Epidermal melanocyte (primary cell): ENCODE data around the gene TIA1.
"Not testable (repeated sequence)": the region's sequence is repeated elsewhere in the genome, so short reads cannot be mapped to it uniquely, and the experiment has no call there.

Source experiments
- DNase-seq: peaks from one replicate; pipeline ENCODE4 v3.0.0; 2011; ENCODE audit warnings: low spot score; ENCODE audit not compliant: insufficient read length

The TIA1 gene, protein sequence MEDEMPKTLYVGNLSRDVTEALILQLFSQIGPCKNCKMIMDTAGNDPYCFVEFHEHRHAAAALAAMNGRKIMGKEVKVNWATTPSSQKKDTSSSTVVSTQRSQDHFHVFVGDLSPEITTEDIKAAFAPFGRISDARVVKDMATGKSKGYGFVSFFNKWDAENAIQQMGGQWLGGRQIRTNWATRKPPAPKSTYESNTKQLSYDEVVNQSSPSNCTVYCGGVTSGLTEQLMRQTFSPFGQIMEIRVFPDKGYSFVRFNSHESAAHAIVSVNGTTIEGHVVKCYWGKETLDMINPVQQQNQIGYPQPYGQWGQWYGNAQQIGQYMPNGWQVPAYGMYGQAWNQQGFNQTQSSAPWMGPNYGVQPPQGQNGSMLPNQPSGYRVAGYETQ

DNA sequence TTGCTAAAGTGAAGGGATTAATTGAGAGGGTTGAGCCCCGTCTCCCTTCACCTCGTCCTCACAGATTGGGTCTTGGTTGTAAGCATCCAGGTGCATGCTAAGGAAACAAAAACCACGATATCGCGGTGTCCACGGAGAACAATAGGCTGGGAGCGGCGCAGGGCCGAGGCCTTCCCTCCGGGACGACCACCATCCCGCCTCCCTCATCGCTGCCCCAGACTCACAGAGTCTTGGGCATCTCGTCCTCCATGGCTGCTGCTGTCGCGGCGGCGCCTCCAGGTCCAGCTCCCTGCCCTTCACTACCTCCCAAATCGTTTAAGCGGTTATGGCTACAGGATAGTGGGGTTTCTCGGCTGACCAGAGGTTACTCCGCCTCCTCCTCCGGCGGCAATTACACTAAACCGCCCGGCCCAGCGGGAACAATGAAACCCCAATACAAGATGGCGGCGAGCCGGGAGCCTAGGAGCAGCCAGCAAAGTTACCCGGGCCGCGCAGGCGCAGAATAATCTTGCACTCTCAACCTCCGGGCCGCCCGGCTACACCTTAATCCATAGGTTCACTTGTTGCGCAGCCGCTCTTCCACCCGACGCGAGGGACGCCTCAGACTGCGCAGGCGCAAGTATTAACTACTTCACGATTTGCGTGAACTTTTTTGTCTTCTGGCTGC is at the start of gene TIA1:
TIA1 (minus strand) TSS at position 448 of the 667 bp plus-strand sequence; CDS start at position 250, 198 bp downstream.
- DNase-seq, result peak; percentile 90

DNA sequence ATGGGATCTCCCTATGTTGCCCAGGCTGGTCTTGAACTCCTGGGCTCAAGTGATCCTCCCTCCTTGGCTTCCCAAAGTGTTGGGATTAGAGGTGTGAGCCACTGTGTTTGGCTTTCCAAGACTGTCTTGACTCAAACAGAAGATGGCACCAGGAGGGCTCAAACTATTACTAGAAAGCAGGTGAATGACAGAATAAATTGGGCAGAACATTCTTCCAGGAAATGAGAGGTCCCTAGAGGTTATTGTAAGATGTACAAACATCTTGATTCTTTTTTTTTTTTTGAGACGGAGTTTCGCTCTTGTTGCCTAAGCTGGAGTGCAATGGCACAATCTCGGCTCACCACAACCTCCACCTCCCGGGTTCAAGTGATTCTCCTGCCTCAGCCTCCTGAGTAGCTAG is 49.4 kb upstream of the TIA1 start:
- not testable (repeated sequence) for DNase-seq

DNA sequence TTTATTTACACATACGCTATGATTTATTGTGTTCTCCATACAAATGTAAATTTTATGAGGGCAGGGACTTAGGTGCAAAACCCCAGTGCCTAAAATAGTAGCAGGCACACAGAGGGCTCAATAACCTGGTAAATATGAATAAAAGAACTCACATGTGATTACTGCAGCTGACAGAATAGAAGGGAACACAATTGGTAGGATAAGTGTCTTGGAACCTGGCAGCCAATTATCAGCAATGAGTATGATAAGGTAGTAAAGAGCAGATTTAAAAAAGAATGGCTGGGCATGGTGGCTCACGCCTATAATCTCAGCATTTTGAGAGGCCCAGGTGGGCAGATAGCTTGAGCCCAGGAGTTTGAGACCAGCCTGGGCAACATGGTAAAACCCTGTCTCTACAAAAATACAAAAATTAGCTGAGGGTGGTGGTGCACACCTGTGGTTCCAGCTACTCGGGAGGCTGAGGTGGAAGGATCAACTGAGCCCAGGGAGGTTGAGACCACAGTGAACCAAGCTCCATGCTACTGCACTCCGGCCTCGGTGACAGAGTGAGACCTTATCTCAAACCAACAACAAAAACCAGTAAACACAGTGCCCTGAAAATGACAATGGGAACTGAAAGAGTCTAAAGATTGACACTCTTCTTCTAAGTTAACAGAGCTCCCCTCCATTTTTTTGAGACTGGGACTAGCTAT is 35.2 kb upstream of the TIA1 start:
- no peak for DNase-seq

DNA sequence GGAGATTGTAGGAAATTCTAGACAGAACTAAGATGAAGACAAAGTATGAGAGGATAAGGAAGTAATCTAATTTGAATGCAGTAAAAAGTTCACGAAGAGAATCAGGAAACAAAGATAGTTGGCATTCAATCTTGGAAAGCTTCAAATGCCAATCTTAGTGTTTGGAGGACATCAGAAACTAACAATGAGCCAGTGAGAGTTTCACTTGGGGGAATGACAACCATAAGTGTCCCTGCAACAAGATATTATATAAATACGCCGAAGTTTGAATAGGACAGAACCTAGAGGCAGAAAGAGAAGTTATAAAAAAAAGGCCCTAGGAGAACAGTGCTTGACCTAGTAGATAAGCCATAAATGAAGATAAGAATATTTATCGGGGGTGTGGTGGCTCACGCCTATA is 34.0 kb upstream of the TIA1 start:
- DNase-seq, result no peak

DNA sequence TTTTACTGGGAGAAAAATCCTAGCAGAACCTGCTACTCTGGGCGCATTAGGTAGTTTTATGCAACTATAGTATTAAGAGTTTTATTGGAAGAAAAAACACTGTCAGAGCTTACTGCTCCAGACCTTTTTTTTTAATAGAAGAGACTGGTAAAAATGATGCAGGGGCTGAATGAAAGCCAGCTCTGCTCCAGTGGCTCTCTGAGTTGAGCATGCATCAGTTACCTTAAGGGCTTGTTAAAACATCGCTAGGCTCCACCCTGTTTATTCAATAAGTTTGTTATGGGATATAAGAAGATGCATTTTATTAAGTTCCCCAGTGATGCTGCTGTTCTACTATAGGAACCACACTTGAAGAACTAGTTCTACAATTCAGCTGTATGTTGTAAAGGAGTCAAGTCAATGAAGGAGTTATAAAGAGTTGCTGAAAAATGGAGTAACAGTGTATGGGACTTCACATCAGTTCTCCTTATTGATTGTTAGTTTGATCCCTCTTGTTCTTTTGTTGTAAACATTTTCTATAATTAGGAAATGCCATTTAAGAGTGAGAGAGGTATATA is 31.9 kb upstream of the TIA1 start:
- DNase-seq, result no peak

DNA sequence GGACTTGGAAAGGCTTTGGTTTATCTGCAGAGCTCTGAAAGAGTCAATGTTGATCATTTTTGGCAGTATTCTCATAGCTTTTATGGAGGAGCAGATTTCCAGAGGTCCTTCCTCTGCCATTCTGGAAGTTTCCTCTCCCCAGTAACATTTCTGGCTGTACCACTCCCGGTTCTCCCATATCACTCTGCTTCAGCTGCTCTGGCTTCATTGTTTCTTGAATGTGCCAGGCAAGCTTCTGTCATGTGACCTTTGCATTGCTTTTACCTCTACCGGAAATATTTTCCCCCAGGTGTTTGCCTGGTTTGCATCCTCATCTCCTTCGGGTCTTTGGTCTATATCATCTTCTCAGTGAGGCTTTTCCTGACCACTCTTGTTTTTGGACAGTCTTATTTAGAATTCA is 21.9 kb upstream of the TIA1 start:
- no peak for DNase-seq

DNA sequence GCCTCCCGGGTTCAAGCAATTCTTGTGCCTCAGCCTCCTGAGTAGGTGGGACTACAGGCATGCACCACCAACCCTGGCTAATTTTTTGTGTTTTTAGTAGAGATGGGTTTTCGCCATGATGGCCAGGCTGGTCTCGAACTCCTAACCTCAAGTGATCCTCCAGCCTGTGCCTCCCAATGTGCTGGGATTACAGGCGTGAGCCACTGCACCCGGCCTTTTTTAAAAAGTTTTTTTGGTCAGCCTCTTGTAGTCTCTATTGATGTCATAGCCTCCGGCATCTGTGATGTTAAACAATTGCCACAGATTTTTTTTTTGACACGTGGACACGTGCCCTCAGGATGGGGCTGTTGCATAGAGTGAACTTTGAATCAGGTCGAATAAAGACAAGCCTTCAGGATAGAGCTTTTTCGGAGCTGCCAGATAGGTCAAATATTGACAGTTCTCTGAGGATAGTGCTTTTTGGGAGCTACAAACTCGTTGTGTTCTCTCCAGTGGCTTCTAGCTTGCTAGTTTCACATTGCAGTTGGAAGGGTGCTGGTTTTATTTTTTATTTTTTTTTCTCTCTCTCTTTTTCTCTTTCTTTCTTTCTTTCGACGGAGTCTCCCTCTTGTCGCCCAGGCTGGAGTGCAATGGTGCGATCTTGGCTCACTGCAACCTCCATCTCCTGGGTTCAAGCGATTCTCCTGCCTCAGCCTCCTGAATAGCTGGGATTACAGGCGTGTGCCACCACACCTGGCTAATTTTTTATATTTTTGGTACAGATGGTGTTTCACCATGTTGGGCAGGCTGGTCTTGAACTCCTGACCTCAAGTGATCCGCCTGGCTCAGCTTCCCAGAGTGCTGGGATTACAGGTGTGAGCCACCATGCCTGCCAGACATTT is 21.2 kb upstream of the TIA1 start:
- DNase-seq, result not testable (repeated sequence)

DNA sequence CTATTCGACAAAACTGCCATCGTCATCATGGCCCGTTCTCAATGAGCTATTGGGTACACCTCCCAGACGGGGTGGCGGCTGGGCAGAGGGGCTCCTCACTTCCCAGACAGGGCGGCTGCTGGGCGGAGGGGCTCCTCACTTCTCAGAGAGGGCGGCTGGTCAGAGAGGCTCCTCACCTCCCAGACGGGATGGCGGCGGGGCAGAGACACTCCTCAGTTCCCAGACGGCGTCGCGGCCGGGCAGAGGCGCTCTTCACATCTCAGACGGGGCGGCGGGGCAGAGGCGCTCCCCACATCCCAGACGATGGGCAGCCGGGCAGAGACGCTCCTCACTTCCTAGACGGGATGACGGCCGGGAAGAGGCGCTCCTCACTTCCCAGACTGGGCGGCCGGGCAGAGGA is 18.5 kb upstream of the TIA1 start:
- DNase-seq, result not testable (repeated sequence)

DNA sequence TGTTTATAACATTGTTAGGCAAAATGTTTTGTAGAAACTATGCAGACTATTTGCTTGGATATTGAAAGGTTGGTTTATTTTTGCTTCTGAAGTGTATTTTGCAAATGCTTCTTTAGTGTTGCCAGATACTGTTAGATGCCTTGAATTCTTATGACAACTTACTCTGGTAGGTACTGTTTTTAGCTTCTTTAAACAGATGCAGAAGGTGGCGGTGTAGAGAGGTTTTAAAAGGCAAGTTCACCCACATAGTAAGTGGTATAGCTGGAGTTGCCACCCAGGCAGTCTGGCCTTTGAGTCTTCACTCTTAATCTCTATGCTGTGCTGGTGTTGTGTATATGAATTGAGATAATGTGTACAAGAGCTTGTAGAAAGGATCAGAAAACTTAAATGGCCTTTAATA is 13.1 kb upstream of the TIA1 start:
- no peak for DNase-seq

DNA sequence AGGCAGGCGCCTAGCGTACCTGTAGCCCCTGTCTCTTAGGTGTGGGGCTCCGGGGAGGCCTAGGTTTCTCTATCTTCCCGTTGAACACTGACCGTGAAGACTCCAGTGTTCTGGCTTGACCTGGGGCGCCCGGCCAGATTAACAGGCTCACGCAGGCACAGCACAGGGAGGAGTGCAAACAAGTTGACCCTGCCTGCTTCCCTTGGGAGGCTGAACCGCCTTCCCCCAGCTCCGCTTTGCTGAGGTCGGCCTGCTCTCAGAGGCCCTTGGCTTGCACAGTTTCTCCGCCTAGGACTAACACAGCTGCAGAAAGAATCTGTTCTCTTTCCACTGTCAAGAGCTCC is 10.1 kb upstream of the TIA1 start:
- no peak for DNase-seq

DNA sequence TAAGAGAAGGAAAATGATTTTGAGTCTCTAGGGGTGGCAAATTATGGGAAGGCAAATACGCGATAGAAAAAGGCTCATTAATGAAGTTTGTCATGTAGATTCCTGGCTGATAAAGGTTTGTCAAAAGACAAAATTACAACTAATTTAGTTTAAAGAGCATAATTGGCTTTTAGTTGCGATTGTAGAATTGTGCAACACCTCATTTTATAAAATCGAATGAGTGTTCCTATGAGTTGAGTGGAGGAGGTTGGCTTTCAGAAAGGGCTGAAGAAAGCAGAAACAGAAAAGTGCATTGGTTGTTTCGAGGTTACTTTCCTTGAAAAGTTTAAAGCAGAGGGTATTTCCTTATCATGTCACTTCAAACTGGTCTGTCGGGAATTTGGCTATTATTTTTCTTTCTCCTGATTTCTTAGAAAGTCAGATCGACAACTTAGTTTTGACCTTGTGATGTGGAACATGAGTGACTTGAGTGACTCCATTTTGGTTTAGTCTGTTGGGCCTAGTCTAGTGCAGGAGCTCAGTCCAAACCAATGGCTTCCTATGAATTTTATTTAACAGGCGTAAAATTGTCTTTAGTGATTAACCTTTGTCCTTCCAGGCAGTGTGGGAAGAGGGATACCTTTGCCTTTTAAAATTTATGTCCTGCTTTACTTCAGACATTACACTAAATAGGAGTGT is 7.3 kb upstream of the TIA1 start:
- no peak for DNase-seq

DNA sequence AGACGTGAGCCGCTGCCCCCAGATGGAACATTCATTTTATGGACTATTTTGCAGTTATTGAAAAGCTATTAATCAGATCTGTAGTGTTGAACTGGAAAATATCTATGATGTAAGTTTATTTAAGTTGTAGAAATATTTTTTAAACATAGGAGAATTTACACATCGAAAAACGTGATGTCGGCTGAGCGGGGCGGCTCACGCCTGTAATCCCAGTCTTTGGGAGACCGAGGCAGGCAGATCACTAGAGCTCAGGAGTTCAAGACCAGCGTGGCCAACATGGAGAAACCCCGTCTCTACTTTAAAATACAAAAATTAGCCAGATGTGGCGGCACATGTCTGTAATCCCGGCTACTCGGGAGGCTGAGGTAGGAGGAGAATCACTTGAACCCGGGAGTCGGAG is 2.0 kb upstream of the TIA1 start:
- DNase-seq, result no peak

DNA sequence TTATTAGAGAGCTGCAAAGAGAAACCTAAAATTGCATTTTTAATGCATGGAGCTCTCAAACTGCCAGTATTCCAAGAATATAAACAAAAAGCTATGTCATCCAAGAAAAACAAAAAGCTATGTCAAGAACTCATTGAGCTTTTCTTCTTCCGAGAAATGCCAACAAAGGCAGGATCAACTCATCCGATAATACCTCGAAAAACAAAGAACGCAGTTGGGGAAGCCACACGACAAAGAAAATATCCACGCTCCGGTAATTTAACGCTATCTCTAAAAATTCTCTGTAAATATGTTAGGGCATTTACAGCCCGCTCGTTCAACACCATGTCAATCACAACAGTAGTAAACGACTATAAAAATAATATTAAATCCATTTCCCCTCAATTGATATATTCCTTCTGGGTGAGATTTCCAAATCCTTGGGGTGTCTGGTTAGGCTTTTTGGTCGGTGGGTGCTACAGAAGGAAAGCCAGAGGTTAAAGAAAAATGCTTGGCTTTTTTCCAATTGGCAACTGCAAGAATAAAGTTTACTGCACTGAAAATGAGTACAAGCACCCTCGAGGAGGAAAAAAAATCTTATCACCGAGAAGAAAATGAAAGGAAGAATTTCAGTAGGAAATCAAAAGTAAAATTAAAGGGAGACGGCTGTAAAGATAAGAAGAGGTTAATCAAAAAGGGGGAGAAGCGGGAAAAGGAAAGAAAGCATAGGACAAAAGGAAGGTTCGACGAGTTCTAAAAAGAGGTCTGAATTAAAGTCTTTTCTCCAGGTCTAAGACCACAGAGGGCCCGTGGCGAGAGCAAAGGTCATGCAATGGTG is 856 bp downstream of the TIA1 start:
- DNase-seq, result no peak

DNA sequence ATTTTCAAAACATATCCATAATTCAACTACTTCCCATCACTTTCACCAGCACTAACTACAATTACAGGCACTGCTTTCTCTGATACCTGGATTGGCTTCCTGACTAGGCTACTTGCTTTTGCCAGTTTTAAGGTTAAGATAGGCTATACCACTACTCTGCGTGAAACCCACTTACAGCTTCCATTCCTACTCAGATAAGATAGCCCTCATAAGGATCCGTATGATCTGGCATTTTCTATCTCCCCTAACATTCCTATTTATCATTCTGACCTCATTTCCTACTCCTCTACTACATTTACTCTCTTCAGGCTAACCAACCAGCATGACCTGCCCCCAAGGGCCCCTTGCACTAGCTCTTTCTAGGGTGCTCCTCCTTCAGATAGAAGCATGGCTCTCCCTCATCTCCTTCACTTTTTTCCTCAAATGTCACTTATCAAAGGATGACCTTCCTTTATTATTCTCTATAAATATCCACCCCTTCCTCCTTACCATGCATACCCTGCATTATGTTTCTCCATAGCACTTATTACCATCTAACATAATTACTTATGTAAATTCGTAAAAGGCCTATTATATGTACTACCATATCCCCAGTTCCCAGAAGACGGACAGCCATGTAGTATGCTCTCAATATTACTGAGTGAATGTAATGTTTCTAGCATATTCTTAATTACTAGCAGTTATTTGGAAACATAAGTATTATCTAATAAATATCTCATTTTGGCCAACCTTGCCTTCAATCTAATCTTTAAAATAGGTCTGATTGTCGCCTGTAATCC is 4.4 kb downstream of the TIA1 start:
- no peak for DNase-seq

DNA sequence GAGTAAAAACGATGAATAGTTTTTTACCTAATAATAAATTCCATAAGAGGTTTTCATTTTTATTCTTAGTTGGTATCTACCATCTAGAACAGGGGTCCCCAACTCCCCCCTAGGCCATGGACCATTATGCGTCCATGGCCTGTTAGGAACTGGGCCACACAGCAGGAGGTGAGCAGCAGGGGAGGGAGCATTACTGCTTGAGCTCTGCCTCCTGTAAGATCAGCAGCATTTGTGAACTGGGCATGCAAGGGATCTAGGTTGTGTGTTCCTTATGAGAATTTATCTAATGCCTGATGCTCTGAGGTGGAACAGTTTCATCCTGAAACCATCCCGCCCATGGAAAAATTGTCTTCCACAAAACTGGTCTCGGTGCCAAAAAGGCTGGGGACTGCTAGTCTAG is 5.9 kb downstream of the TIA1 start:
- no peak for DNase-seq

DNA sequence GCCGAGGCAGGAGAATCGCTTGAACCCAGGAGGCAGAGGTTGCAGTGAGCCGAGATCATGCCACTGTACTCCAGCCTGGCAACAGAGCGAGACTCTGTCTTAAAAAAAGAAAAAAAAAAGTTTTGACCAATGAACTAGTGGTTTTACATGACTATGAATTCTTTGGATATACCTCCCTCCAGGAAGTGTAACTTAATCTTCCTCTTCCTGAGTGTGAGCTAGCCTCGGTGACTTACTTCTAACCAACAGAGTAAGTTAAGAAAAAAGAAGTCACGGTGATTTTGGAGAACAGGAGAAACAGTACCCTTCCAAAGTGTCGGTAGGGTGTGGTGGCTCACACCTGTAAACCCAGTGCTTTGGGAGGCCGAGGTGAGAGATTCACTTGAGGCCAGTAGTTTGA is 7.1 kb downstream of the TIA1 start:
- DNase-seq, result no peak

DNA sequence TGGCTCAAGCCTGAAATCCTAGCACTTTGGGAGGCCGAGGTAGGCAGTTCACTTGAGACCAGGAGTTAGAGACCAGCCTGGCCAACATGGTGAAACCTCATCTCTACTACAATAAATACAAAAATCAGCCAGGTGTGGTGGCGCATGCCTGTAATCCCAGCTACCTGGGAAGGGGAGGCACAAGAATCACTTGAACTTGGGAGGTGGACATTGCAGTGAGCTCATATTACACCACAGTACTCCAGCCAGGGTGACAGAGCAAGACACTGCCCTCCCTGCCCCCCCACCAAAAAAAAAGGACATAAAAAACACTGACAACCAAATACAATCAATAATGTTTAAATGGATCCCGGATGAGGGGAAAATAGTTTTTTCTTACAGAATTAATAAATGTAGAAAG is 7.8 kb downstream of the TIA1 start:
- no peak for DNase-seq

DNA sequence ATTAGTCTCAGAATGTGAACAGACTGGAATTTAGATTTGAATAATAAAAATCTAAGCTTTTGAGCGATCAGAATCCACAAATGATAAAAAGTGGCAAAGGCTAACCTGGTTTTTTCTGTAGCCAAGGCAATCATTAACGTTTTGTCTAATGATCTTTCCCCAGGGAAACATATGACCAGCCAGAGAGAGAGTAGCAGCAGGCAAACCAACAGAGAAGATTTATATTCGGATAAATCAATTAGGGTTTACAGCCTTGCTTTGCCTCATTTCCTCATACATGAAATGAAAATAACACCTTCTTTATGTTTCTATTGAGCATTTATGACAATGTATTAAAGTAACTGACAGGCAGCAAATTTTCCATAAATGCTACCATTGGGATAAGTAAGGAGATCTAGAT is 14.5 kb downstream of the TIA1 start:
- no peak for DNase-seq

DNA sequence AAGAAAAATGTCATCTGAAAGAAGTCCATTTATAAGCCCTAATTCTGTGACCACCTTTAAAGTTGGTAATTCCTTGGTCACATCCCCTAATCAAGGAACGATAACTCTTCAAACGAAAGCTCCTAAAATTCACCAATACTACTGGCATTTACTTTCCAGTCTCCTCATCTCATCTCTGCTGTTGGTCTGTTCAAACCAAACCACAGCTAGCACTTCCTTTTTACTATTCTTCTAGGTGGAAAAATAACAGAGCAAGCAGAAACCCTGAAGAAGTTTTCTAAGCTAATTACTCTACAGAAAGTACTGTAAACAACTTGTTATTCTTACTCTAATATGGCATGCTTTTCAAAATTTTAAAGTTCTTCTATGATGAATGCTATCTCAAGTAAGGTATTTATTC is 21.6 kb downstream of the TIA1 start:
- no peak for DNase-seq
